HTERT RPE-1 (cell line): Measurements from ENCODE around the gene ANXA2.
"Not testable (repeated sequence)": the region's sequence is repeated elsewhere in the genome, so short reads cannot be mapped to it uniquely, and the experiment has no call there.

Source experiments
- in situ Hi-C: fragments of 300-500 bp; cut with MboI; formaldehyde crosslinking; loops from 4 replicates; pipeline ENCODE4 v1.14.3; 2020; ENCODE audit warnings: low sequenced_read_pairs

ANXA2 gene

GRCh38 chr15:60372227-60372626, 25.6 kb downstream of the ANXA2 start:
- in situ Hi-C loops: no loop called here

DNA sequence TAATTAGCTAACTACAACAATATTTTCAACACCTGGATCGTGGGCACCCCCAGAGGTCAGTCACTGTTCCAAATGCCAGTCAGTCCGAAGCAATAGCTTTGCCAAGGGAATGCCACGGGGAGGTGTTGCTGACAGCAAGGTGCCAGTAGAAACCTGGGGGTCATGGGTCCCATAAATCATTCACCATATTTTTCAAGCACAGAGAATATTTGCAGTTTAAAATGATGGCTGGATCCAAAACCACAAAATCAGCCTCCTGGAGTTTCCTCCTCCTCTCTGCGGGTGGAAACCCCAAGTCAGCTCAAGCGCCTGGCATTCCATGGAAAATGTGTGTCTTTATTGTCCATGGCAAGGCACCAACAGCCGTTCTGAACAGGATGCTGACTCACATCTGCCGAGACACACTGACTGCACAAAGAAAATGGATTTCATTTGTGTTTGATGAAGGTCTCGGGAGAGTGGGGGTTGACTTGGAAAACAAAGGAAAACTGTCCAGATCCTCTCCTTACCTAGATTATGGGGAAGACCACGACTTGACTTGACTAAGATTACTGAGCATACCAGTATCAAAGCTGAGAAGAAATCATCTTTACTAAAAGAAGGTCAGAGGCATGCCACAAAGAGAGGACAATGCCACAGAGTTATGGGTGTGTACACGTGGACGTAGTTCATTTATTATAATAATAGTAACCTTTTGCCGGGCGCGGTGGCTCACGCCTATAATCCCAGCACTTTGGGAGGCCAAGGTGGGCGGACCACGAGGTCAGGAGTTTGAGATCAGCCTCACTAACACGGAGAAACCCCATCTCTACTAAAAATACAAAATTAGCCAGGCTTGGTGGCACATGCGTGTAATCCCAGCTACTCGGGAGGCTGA, 26.4 kb downstream of the ANXA2 start:
- in situ Hi-C loops: no loop called here

GRCh38 chr15:60370869-60371136, 27.0 kb downstream of the ANXA2 start:
- in situ Hi-C loops: no loop called here

DNA sequence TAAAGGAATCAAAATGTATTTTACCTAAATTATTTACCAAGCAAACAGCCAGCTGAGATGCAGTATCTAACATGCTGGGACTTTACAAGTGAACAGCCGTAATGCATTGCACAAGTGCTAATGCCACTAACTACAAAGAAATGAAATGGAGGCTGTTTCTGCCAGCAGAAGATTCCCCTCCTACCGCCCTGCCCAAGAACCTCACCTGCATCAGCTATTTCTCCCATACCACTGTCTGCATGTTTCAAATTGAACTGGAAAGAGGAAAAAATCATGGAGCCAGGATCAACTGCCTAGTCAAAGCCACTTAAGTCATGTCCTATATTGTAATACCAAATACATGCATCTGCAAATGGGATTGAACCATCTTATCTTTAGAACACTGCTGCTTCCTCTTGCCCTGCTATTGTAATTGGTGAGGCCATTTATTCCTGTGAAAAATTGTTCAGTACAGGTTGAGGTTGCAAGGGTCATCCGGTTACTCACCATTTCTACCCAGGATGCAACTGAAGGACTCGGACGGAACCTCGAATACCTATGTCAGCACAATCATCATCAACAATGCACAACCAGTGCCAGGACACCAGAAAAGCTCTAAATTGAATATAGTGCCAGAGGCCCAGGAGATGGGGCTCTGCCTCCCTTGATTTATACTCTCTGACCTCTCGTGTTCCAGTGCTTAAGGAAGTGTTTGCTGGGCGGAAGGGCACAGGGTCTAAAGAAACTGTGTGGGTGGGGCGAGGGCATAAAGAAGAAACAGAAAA, 27.5 kb downstream of the ANXA2 start:
- in situ Hi-C loops: no loop called here

GRCh38 chr15:60369696-60370095, 28.1 kb downstream of the ANXA2 start:
- in situ Hi-C loops: no loop called here

DNA sequence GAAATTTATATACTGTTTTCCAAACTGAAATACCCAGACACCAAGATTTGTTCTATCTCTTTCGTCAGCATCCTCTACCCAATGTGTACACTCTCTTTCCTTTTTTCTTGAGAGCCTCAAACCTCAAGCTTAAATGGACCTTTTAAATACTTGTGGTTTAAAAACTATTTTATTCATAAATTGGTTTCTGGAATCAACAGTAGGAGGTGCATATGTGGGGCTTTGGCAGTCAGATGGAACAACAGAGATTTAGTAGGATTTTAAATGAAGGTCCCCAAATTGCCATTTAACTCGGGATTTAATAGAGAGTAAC, 33.2 kb downstream of the ANXA2 start:
- in situ Hi-C loops: no loop called here

DNA sequence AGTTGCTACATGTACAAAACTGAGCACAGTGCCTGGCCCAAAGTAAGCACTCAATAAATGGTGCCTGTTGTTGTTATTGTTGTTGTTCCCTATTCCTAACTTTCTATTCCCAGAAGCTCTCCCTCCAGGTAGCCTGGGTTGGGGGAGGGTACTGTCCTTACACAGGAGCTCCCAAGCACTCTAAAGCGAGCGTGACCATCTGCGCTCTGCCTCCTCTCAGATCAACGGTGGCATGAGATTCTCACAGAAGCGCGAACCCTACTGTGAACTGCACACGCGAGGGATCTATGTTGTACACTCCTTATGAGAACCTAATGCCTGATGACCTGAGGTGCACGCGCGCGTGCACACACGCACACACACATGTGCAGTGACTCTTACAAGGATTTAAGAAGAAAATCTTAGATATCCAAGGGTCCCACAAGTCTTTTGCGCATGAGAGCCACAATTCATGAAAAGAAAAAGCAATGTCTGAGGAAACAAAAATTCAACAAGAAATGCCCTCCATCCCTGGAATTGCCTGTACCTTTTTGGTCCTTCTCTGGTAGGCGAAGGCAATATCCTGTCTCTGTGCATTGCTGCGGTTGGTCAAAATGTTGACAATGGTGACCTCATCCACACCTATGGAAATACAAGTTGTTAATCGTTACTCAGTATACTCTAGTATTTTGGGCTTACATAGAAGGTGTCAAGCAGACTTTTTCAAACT, 33.7 kb downstream of the ANXA2 start:
- in situ Hi-C loops: no loop called here

DNA sequence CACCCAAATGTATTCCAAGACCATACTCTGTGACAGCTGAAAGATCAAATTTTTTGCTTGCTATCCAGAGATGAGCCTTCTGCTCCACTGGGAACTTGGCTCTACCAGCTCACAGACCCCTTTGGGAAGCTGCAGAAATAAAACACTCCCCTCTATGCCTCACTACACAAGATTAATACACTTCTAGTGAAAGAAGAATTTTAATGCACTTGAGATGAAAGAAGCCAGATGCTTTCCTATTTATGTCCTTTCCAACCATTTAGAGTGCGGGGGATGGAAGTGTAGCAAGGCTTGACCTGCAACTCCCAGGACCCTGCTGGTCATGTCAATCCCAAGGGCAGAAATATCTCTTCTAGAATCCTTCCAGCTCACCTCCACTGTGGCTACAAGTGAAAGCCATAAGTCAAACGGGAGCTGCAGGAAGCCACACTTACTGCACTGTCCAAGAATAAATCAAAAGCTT, 34.7 kb downstream of the ANXA2 start:
- in situ Hi-C loops: no loop called here

DNA sequence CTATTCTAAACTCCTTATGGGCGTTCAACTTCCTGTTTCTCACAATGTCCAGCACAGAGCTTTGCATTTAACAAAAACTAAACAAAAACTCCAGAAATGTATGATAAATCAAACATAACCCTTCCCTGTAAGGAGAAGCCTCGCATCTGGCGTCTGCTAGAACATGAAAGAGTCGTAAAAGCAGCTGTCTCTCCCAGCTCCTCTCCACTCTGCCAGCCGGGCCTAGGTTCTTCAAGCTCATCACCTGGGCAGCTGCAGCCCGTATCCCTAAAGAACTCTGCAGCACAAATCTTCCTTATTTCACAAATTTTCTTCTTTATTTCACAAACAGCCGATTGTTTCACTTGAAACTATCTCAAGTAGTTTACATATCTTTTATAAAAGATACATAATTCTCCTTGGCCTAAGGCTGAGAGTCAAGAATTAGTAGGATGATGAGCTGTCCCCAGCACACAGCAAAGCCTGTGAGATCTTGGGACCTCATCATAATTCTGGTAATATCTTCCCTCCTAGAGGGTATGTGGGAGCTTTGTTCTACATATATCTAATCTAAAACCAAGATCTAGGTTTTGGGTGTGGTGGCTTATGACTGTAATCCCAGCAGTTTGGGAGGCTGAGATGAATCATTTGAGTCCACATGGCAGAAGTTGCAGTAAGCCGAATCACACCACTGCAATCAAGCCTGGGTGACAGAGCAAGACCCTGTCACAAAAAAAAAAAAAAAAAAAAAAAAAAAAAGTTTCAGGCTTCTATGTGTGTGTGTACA, 35.3 kb downstream of the ANXA2 start:
- in situ Hi-C loops: no loop called here

DNA sequence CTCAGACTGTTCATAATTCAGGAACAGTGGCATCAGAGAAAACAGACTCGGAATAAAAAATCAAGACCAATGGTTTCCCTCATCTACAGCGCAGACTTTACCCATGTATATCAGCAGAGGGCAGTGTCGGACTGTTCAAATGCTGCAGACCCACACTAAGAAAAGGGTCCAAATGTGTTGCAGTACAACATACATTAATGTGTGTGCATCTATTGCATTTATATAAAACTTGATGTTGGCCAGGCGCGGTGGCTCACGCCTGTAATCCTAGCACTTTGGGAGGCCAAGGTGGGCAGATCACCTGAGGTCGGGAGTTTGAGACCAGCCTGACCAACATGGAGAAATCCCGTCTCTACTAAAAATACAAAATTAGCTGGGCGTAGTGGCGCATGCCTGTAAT, 38.0 kb downstream of the ANXA2 start:
- in situ Hi-C loops: not testable (repeated sequence)

- in situ Hi-C loops: no loop called here
Measured at GRCh38 chr15:60358935-60359682, 38.7 kb downstream of the ANXA2 start.

- in situ Hi-C loops: no loop called here
Measured at GRCh38 chr15:60356832-60357231, 41.0 kb downstream of the ANXA2 start.

GRCh38 chr15:60355148-60355857, 42.5 kb downstream of the ANXA2 start:
- in situ Hi-C loops: no loop called here

- in situ Hi-C loops: no loop called here
Measured at GRCh38 chr15:60353245-60353920, 44.4 kb downstream of the ANXA2 start.

DNA sequence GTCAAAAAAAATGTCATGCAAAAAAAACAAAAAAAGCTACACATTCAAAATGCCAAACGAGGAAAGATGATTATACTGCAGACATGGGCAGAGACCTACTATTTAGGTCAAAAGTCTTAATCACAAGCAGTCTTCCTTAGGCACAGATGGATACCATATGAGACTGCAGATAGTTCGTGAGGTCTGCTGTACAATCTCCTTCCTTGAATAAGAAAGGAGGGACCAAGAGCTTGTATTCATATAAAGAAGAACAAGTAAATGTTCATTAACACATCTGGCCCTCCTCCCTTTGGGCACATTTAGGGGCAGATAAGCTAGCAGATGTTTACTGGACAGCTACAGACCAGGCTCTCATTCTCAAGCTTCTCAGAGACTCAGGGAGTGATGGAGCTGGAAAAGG, 45.3 kb downstream of the ANXA2 start:
- in situ Hi-C loops: no loop called here

GRCh38 chr15:60351066-60351465, 46.7 kb downstream of the ANXA2 start:
- in situ Hi-C loops: no loop called here

GRCh38 chr15:60350108-60350507, 47.7 kb downstream of the ANXA2 start:
- in situ Hi-C loops: no loop called here

DNA sequence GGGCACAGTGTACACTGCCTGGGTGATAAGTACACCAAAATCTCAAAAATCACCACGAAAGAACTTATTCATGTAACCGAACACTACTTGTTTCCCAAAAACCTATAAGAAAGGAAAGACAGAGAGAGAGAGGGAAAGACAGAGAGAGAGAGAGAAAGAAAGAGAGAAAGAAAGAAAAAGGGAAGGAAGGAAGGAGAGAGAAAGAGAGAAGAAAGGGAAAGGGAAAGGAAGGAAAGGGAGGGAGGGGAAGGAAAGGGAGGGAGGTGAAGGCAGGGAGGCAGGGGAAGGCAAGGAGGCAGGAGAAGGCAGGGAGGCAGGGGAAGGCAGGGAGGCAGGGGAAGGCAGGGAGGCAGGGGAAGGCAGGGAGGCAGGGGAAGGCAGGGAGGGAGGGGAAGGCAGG, 48.2 kb downstream of the ANXA2 start:
- in situ Hi-C loops: no loop called here

- in situ Hi-C loops: no loop called here
Measured at GRCh38 chr15:60347480-60348049, 50.2 kb downstream of the ANXA2 start.
